Endodermal cell (in vitro differentiated cells): ENCODE data around the gene FAT1. TPM values are rescaled to one million over a fixed set of nuclear protein-coding genes. Genes with fewer than 3 reads are reported as not detected.

Experiments
- DNase-seq: peaks from one replicate; pipeline ENCODE4 v3.0.0-alpha.2; 2017
- H3K27ac ChIP-seq: 2 replicates; pipeline ENCODE4 v1.5.1; 2013; ENCODE audit warnings: mild to moderate bottlenecking, low read depth, low read length, moderate library complexity
- H3K27me3 ChIP-seq: 2 replicates; pipeline ENCODE4 v1.6.1; 2013; ENCODE audit warnings: mild to moderate bottlenecking, low read length, moderate library complexity; ENCODE audit not compliant: insufficient read depth, control insufficient read depth, poor library complexity, severe bottlenecking
- H3K36me3 ChIP-seq: 2 replicates; pipeline ENCODE4 v1.7.0; 2013; ENCODE audit warnings: mild to moderate bottlenecking, low read length, moderate library complexity; ENCODE audit not compliant: control insufficient read depth, insufficient read depth
- H3K4me1 ChIP-seq: one replicate; pipeline ENCODE4 v1.7.0; 2013; ENCODE audit warnings: low read length; ENCODE audit not compliant: control insufficient read depth, insufficient read depth
- H3K4me3 ChIP-seq: 2 replicates; pipeline ENCODE4 v1.5.1; 2013; ENCODE audit warnings: mild to moderate bottlenecking, low read length, moderate library complexity
- H3K9ac ChIP-seq: 2 replicates; pipeline ENCODE4 v1.6.1; 2013; ENCODE audit warnings: mild to moderate bottlenecking, low read length, moderate library complexity; ENCODE audit not compliant: poor library complexity, severe bottlenecking; ENCODE audit errors: extremely low read depth
- H3K9me3 ChIP-seq: 2 replicates; pipeline ENCODE4 v1.6.1; 2013; ENCODE audit warnings: mild to moderate bottlenecking, low read length, moderate library complexity; ENCODE audit not compliant: control insufficient read depth
- H3K27ac Mint-ChIP-seq: 2 replicates; pipeline ENCODE4 v1.8.0; 2020; ENCODE audit warnings: mixed read lengths
- H3K27me3 Mint-ChIP-seq: 2 replicates; pipeline ENCODE4 v1.8.0; 2021; ENCODE audit warnings: mild to moderate bottlenecking, mixed read lengths; ENCODE audit not compliant: insufficient read depth
- H3K36me3 Mint-ChIP-seq: 2 replicates; pipeline ENCODE4 v1.8.0; 2020; ENCODE audit warnings: low read depth, mixed read lengths
- H3K4me1 Mint-ChIP-seq: 2 replicates; pipeline ENCODE4 v1.8.0; 2020; ENCODE audit warnings: mixed read lengths
- H3K4me3 Mint-ChIP-seq: 2 replicates; pipeline ENCODE4 v1.8.0; 2020; ENCODE audit warnings: mild to moderate bottlenecking, moderate library complexity, mixed read lengths
- H3K9me3 Mint-ChIP-seq: 2 replicates; pipeline ENCODE4 v1.8.0; 2020; ENCODE audit warnings: mild to moderate bottlenecking, mixed read lengths
- CTCF ChIP-seq: fragments of 200-600 bp; sonication (generic); conservative IDR thresholded peaks from 2 replicates; pipeline ENCODE4 v1.5.0; 2021; ENCODE audit warnings: antibody characterized with exemption, mild to moderate bottlenecking
- WGBS, 2 experiments: methylation state at CpG; one replicate each; pipeline versions ENCODE4 v1.1.5 to v1.1.7; 2013; ENCODE audit warnings: missing lambda C conversion rate in 2 of 2, mixed read lengths in 1 of 2; ENCODE audit not compliant: insufficient coverage in 1 of 2, insufficient read length in 1 of 2; 5-methylcytosine and 5-hydroxymethylcytosine counted together
- total RNA-seq, 2 donors: library from RNA; stranded (reverse); fragmentation: NEBNext Ultra II Directional in 1 of 2; extraction: Animal tissue kit (Norgen Biotek cat#: 25700) in 1 of 2; gene quantifications; 2 replicates in 1 of 2; 3 replicates in 1 of 2; pipeline ENCODE4 v1.2.1, GENCODE V29; 2021

FAT1 gene
- total RNA-seq, 2 donors from 2014 or later, result 66.6 to 77.8 TPM

- Histone ChIP-seq H3K4me1 (no peaks in the 10 kb centered on the region), H3K9me3 (no peaks in the 10 kb centered on the region), H3K27ac (no peak overlapping the region), H3K9ac (no peak overlapping the region), H3K27me3 (no peaks in the 10 kb centered on the region), H3K36me3 (peaks cover 52% of the 10 kb centered on the region), H3K4me3 (no peak overlapping the region)
- H3K4me3 Mint-ChIP-seq, result no peak overlapping the region
- no peaks in the 10 kb centered on the region for H3K27me3 Mint-ChIP-seq
- no peak for DNase-seq
- H3K36me3 Mint-ChIP-seq, result peaks cover 40% of the 10 kb centered on the region
- no peak overlapping the region for H3K27ac Mint-ChIP-seq
- TF ChIP-seq CTCF, result no peak
- H3K9me3 Mint-ChIP-seq, result no peaks in the 10 kb centered on the region
- 93 to 100% methylated on average over 3 of the region's 3 CpGs for WGBS, 2 experiments
- H3K4me1 Mint-ChIP-seq, result peaks cover under 1% of the 10 kb centered on the region
These were observed 105.7 kb downstream of the FAT1 start for GRCh38 chr4:186617921-186618320.

- H3K27ac ChIP-seq, result no peak overlapping the region
- Mint-ChIP-seq H3K4me3 (no peak overlapping the region), H3K9me3 (peaks cover 5% of the 10 kb centered on the region), H3K27ac (no peak overlapping the region), H3K27me3 (no peaks in the 10 kb centered on the region), H3K36me3 (peaks cover 78% of the 10 kb centered on the region), H3K4me1 (peaks cover 13% of the 10 kb centered on the region)
- H3K9ac ChIP-seq, result no peak overlapping the region
- H3K27me3 ChIP-seq, result no peaks in the 10 kb centered on the region
- peaks cover 10% of the 10 kb centered on the region for H3K4me1 ChIP-seq
- no peak overlapping the region for H3K4me3 ChIP-seq
- H3K36me3 ChIP-seq, result peaks cover 78% of the 10 kb centered on the region
- 86 to 88% methylated on average over 1 of the region's 1 CpG for WGBS, 2 experiments
- DNase-seq, result no peak
- H3K9me3 ChIP-seq, result no peaks in the 10 kb centered on the region
- TF ChIP-seq CTCF, result no peak
These were observed 116.2 kb downstream of the FAT1 start for GRCh38 chr4:186607490-186607889.

DNA sequence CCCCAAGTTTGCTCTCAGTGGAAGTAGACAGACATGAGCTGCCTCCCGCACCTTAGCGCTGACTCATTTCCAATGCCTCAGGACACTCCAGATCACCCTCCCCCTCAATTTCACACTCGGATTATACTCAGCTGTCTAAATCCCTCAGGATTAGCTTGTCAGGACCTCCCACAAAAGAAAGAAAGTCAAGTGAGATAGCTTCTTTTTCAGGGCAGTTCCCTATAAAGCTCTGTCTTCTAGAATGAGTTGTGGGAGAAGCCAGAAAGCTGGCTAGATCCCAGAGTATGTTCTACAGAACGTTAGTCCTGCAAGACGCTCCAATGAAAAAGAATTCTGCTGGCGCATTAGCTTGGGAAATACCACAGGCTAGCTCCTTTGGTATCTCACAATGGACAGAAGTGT, 117.1 kb downstream of the FAT1 start:
- peaks cover 83% of the 10 kb centered on the region for H3K36me3 Mint-ChIP-seq
- TF ChIP-seq CTCF, result no peak
- no peaks in the 10 kb centered on the region for H3K27me3 ChIP-seq
- H3K27me3 Mint-ChIP-seq, result no peaks in the 10 kb centered on the region
- H3K4me1 Mint-ChIP-seq, result peaks cover 13% of the 10 kb centered on the region
- WGBS, 2 experiments, result 87 to 96% methylated on average over 3 to 6 of the region's 6 CpGs
- no peak overlapping the region for H3K9ac ChIP-seq
- DNase-seq, result peak; percentile 57
- no peak overlapping the region for H3K4me3 ChIP-seq
- no peak overlapping the region for H3K27ac ChIP-seq
- H3K9me3 Mint-ChIP-seq, result peaks cover 5% of the 10 kb centered on the region
- H3K27ac Mint-ChIP-seq, result no peak overlapping the region
- peaks cover 10% of the 10 kb centered on the region for H3K4me1 ChIP-seq
- peak overlapping the region; percentile 17 for H3K4me3 Mint-ChIP-seq
- peaks cover 81% of the 10 kb centered on the region for H3K36me3 ChIP-seq
- H3K9me3 ChIP-seq, result no peaks in the 10 kb centered on the region
